HG03025 (cell line): Measurements from ENCODE around the gene ROS1.
"Not testable (repeated sequence)": the region's sequence is repeated elsewhere in the genome, so short reads cannot be mapped to it uniquely, and the experiment has no call there.

Experiments
- ATAC-seq: cut with Tn5 transposase; IDR thresholded peaks from one replicate; pipeline ENCODE4 v1.9.1; 2021; ENCODE audit warnings: mild to moderate bottlenecking, moderate library complexity; ENCODE audit not compliant: unreplicated experiment, low FRiP score

ROS1 gene

GRCh38 chr6:117425431-117426153, at the start of gene ROS1:
ROS1 (minus strand) TSS chr6:117425942; CDS start chr6:117425656, 286 bp downstream.
- ATAC-seq, result no peak

- ATAC-seq, result no peak
Measured at GRCh38 chr6:117473401-117473800, 47.7 kb upstream of the ROS1 start.

GRCh38 chr6:117472667-117473066, 46.9 kb upstream of the ROS1 start:
- no peak for ATAC-seq

GRCh38 chr6:117469791-117470190, 44.0 kb upstream of the ROS1 start:
- ATAC-seq, result no peak

GRCh38 chr6:117469356-117469755, 43.6 kb upstream of the ROS1 start:
- ATAC-seq, result no peak

- not testable (repeated sequence) for ATAC-seq
Measured at GRCh38 chr6:117468527-117468926, 42.8 kb upstream of the ROS1 start.

GRCh38 chr6:117467876-117468275, 42.1 kb upstream of the ROS1 start:
- ATAC-seq, result no peak

GRCh38 chr6:117465691-117466090, 39.9 kb upstream of the ROS1 start:
- ATAC-seq, result no peak

GRCh38 chr6:117464700-117465099, 39.0 kb upstream of the ROS1 start:
- no peak for ATAC-seq

- ATAC-seq, result no peak
Measured at GRCh38 chr6:117463762-117464665, 38.3 kb upstream of the ROS1 start.

GRCh38 chr6:117459204-117459944, 33.6 kb upstream of the ROS1 start:
- no peak for ATAC-seq

- no peak for ATAC-seq
Measured at GRCh38 chr6:117456998-117457397, 31.3 kb upstream of the ROS1 start.

- no peak for ATAC-seq
Measured at GRCh38 chr6:117456250-117456649, 30.5 kb upstream of the ROS1 start.

GRCh38 chr6:117451671-117452070, 25.9 kb upstream of the ROS1 start:
- no peak for ATAC-seq

GRCh38 chr6:117449549-117450439, 24.1 kb upstream of the ROS1 start:
- no peak for ATAC-seq

GRCh38 chr6:117448732-117449485, 23.2 kb upstream of the ROS1 start:
- ATAC-seq, result no peak

GRCh38 chr6:117448011-117448410, 22.3 kb upstream of the ROS1 start:
- ATAC-seq, result no peak

- no peak for ATAC-seq
Measured at GRCh38 chr6:117446861-117447260, 21.1 kb upstream of the ROS1 start.

- ATAC-seq, result no peak
Measured at GRCh38 chr6:117444600-117444999, 18.9 kb upstream of the ROS1 start.
